ENCODE results near the gene RARA.

RARA gene

GRCh38 chr17:40315678-40316570, 6.9 kb downstream of the RARA start:
- Histone ChIP-seq H3K36me3 (no peaks in the 10 kb centered on the region), H3K4me3 (ENCODE audit: low read depth, low read length) (no peak overlapping the region), H3K27me3 (ENCODE audit: insufficient read depth, low read depth, severe bottlenecking) (no peaks in the 10 kb centered on the region), H3K9me3 (ENCODE audit: severe bottlenecking) (no peaks in the 10 kb centered on the region), H3K27ac (peak overlapping the region; percentile 85)
- DNase-seq = no peak
- TF ChIP-seq CTCF (IDR thresholded peaks at IDR 0.05; ENCODE audit: low read depth, low read length) = no peak

- no peaks in the 10 kb centered on the region for H3K36me3 ChIP-seq
- no peaks in the 10 kb centered on the region for H3K9me3 ChIP-seq (ENCODE audit: severe bottlenecking)
- H3K27ac ChIP-seq = peak overlapping the region; percentile 85
- H3K4me3 ChIP-seq (ENCODE audit: low read depth, low read length) = peak overlapping the region; percentile 85
- TF ChIP-seq CTCF (IDR thresholded peaks at IDR 0.05; ENCODE audit: low read depth, low read length) = no peak
- peak; percentile 57 for DNase-seq
- no peaks in the 10 kb centered on the region for H3K27me3 ChIP-seq (ENCODE audit: insufficient read depth, low read depth, severe bottlenecking)
These were observed 7.8 kb downstream of the RARA start for GRCh38 chr17:40316571-40317344.

- Histone ChIP-seq H3K9me3 (ENCODE audit: severe bottlenecking) (no peaks in the 10 kb centered on the region), H3K27me3 (ENCODE audit: insufficient read depth, low read depth, severe bottlenecking) (no peaks in the 10 kb centered on the region), H3K36me3 (no peaks in the 10 kb centered on the region), H3K4me3 (ENCODE audit: low read depth, low read length) (peak overlapping the region; percentile 85), H3K27ac (peak overlapping the region; percentile 85)
- peak; percentile 89 for DNase-seq
- peak; percentile 79 for TF ChIP-seq CTCF (IDR thresholded peaks at IDR 0.05; ENCODE audit: low read depth, low read length)
These were observed 8.4 kb downstream of the RARA start for GRCh38 chr17:40317345-40317873.

GRCh38 chr17:40317880-40318829, 9.2 kb downstream of the RARA start:
- H3K27ac ChIP-seq = peak overlapping the region; percentile 85
- no peaks in the 10 kb centered on the region for H3K9me3 ChIP-seq (ENCODE audit: severe bottlenecking)
- H3K27me3 ChIP-seq (ENCODE audit: insufficient read depth, low read depth, severe bottlenecking) = no peaks in the 10 kb centered on the region
- peak; percentile 99 for DNase-seq
- TF ChIP-seq CTCF (IDR thresholded peaks at IDR 0.05; ENCODE audit: low read depth, low read length) = no peak
- H3K36me3 ChIP-seq = no peaks in the 10 kb centered on the region
- peak overlapping the region; percentile 85 for H3K4me3 ChIP-seq (ENCODE audit: low read depth, low read length)

GRCh38 chr17:40318830-40319391, 9.9 kb downstream of the RARA start:
- H3K9me3 ChIP-seq (ENCODE audit: severe bottlenecking) = no peaks in the 10 kb centered on the region
- TF ChIP-seq CTCF (IDR thresholded peaks at IDR 0.05; ENCODE audit: low read depth, low read length) = peak; percentile 31; the same call in 1 of the 2 replicates
- no peak for DNase-seq
- H3K4me3 ChIP-seq (ENCODE audit: low read depth, low read length) = peak overlapping the region; percentile 85
- H3K27me3 ChIP-seq (ENCODE audit: insufficient read depth, low read depth, severe bottlenecking) = no peaks in the 10 kb centered on the region
- H3K36me3 ChIP-seq = no peaks in the 10 kb centered on the region
- peak overlapping the region; percentile 85 for H3K27ac ChIP-seq
